RWPE1 (cell line): ENCODE data around the gene PNKP.

ENCODE experiments used
- CTCF ChIA-PET: fragments of 350-600 bp; sonication (Branson Sonifier 250); formaldehyde crosslinking; extraction: SDS; loops from one replicate; lab custom pipeline; 2021; lab: Yijun Ruan, JAX
- POLR2A ChIA-PET: fragments of 400-600 bp; formaldehyde crosslinking; extraction: SDS; loops from one replicate; lab custom pipeline; 2020; ENCODE audit warnings: antibody characterized with exemption; ENCODE audit not compliant: low non-redundant PET; lab: Yijun Ruan, JAX
- DNase-seq: peaks from one replicate; pipeline ENCODE4 v3.0.0; 2012; ENCODE audit warnings: low spot score
- H3K27ac ChIP-seq: fragments of 450-650 bp; 2 replicates; pipeline ENCODE4 v1.5.1; 2017
- CTCF ChIP-seq: fragments of 450-650 bp; conservative IDR thresholded peaks from 2 replicates; pipeline ENCODE4 v1.5.1; 2017; ENCODE audit warnings: low read depth, mild to moderate bottlenecking

The PNKP gene

GRCh38 chr19:49881186-49881585 lies 13.8 kb upstream of the PNKP start:
- H3K27ac ChIP-seq, result no peak overlapping the region
- CTCF ChIA-PET, result no interaction called here
- POLR2A ChIA-PET, result no interaction called here
- no peak for DNase-seq
- TF ChIP-seq CTCF, result no peak

- TF ChIP-seq CTCF, result no peak
- DNase-seq, result no peak
- CTCF ChIA-PET, result no interaction called here
- no peak overlapping the region for H3K27ac ChIP-seq
- POLR2A ChIA-PET, result no interaction called here
These were observed 12.9 kb upstream of the PNKP start for GRCh38 chr19:49880162-49880869.

- TF ChIP-seq CTCF, result no peak
- POLR2A ChIA-PET, result interaction anchor here (0.6 kb wide), 1 partner anchor 11 kb away, joined by 3 read pairs; no protein-coding TSS in a partner anchor
- CTCF ChIA-PET, result no interaction called here
- DNase-seq, result no peak
- peak overlapping the region; percentile 96 for H3K27ac ChIP-seq
These were observed 12.0 kb upstream of the PNKP start for GRCh38 chr19:49879243-49879963.

GRCh38 chr19:49878744-49879070 lies 11.3 kb upstream of the PNKP start:
- DNase-seq, result no peak
- POLR2A ChIA-PET, result no interaction called here
- no peak for TF ChIP-seq CTCF
- CTCF ChIA-PET, result no interaction called here
- peak overlapping the region; percentile 96 for H3K27ac ChIP-seq

- H3K27ac ChIP-seq, result peak overlapping the region; percentile 96
- no peak for TF ChIP-seq CTCF
- ChIA-PET CTCF (no interaction called here), POLR2A (no interaction called here)
- peak; percentile 97 for DNase-seq
These were observed 10.7 kb upstream of the PNKP start for GRCh38 chr19:49877879-49878743.
